ENCODE results near the gene BSND.
"Not testable (repeated sequence)": the region's sequence is repeated elsewhere in the genome, so short reads cannot be mapped to it uniquely, and the experiment has no call there.

Gene BSND

GRCh38 chr1:55024163-55024562 lies 25.4 kb downstream of the BSND start:
- not testable (repeated sequence) for DNase-seq

GRCh38 chr1:55026682-55027081 lies 27.9 kb downstream of the BSND start:
- not testable (repeated sequence) for DNase-seq

GRCh38 chr1:55031098-55031497 lies 32.4 kb downstream of the BSND start:
- not testable (repeated sequence) for DNase-seq

- no peak for DNase-seq
Observed at GRCh38 chr1:55033265-55033614, 34.5 kb downstream of the BSND start.

GRCh38 chr1:55034476-55035133 lies 35.9 kb downstream of the BSND start:
- DNase-seq: no peak

- no peak for DNase-seq
Observed at GRCh38 chr1:55035904-55036303, 37.2 kb downstream of the BSND start.

GRCh38 chr1:55037733-55038551 lies 39.2 kb downstream of the BSND start:
- no peak for DNase-seq

GRCh38 chr1:55038552-55038838 lies 39.8 kb downstream of the BSND start:
- DNase-seq: no peak

GRCh38 chr1:55038974-55039341 lies 40.2 kb downstream of the BSND start:
- no peak for DNase-seq

GRCh38 chr1:55039342-55040082 lies 40.8 kb downstream of the BSND start, which contains the start of gene PCSK9:
Gene PCSK9, plus strand, starts transcription at chr1:55039548. Its CDS starts 290 bp downstream, at chr1:55039838.
- DNase-seq: peak; percentile 40

GRCh38 chr1:55040083-55040932 lies 41.6 kb downstream of the BSND start:
- DNase-seq: no peak

- no peak for DNase-seq
Observed at GRCh38 chr1:55040933-55041494, 42.3 kb downstream of the BSND start.

GRCh38 chr1:55041613-55042012 lies 42.9 kb downstream of the BSND start:
- no peak for DNase-seq

GRCh38 chr1:55043011-55043410 lies 44.3 kb downstream of the BSND start:
- DNase-seq: no peak

GRCh38 chr1:55043726-55044125 lies 45.0 kb downstream of the BSND start:
- DNase-seq: no peak

- DNase-seq: no peak
Observed at GRCh38 chr1:55044617-55045397, 46.1 kb downstream of the BSND start.

GRCh38 chr1:55045430-55045829 lies 46.7 kb downstream of the BSND start:
- DNase-seq: no peak

- no peak for DNase-seq
Observed at GRCh38 chr1:55046871-55047270, 48.1 kb downstream of the BSND start.

- no peak for DNase-seq
Observed at GRCh38 chr1:55047611-55048010, 48.9 kb downstream of the BSND start.

- no peak for DNase-seq
Observed at GRCh38 chr1:55048453-55049270, 49.9 kb downstream of the BSND start.

Data from fibroblast of skin of back (primary cell).